ENCODE results near the gene KPNA6.
A peak's percentile ranks its signal among the peaks of the same experiment; 100 is the strongest.

Gene KPNA6

DNA sequence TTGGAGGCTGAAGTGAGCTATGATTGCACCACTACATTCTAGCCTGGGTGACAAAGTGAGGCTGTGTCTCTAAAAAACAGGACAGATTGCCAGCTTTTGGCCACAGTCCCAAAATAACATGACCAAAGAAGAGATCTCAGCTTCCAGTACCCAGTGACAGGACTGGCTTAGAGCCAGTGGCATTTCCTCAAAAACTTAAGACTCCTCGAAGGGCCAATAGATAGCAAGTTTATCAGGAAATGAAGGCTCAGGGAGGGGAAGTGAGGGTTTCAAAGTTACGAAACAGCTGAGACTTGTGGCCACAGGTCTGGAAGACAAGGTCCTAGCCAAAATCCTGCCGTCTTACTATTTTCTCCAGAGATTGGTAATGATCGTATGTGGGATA is 41.4 kb upstream of the KPNA6 start:
- no peak for TF ChIP-seq FOXK2 (IDR thresholded peaks at IDR 0.05)
- TF ChIP-seq NFRKB (IDR thresholded peaks at IDR 0.05), result no peak
- TF ChIP-seq FOXA1 (IDR thresholded peaks at IDR 0.05), result no peak
- POLR2A ChIA-PET, result interaction anchor here (0.9 kb wide), 1 partner anchor 304 kb away, joined by 3 read pairs; no protein-coding TSS in a partner anchor
- CTCF ChIA-PET, result interaction anchor here (0.7 kb wide), 1 partner anchor 252 kb away, joined by 4 read pairs; no protein-coding TSS in a partner anchor
- no peak for DNase-seq (ENCODE audit: extremely low spot score)

DNA sequence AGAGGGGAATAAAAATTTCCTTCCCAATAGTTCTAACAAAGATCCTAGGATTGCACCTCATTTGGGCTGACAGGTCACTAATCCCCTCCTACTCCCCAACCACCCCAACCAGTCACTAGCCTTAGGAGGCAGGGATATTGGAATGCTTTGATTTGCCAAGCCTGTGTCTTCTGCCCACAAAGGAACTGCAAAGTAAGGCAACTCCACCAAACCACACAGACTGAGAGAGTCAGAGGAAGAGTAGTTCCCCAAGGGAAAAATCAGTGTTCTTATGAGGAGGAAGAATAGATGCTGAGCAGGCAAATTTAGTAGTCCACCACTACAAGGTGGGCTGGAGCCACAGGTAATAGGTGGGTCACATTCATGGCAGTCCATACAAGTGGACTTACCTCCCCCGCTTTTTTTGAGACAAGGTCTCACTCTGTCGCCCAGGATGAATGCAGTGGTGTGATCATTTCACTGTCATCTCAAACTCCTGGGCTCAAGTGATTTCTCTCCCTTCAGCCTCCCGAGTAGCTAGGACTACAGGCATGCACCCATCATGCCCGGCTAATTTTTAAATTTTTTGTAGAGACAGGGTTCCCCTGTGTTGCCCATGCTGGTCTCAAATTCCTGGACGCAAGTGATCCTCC is 38.8 kb upstream of the KPNA6 start:
- no peak for DNase-seq (ENCODE audit: extremely low spot score)
- TF ChIP-seq ARNT (IDR thresholded peaks at IDR 0.05) (no peak), FOXK2 (IDR thresholded peaks at IDR 0.05) (no peak), FOXA1 (IDR thresholded peaks at IDR 0.05) (no peak), ELF4 (IDR thresholded peaks at IDR 0.05) (no peak), NFRKB (IDR thresholded peaks at IDR 0.05) (no peak), SUZ12 (IDR thresholded peaks at IDR 0.05) (no peak), PKNOX1 (IDR thresholded peaks at IDR 0.05) (no peak)
- POLR2A ChIA-PET, result no interaction called here
- CTCF ChIA-PET, result no interaction called here

GRCh38 chr1:32071758-32072621 is 35.9 kb upstream of the KPNA6 start:
- ChIA-PET POLR2A (interaction anchor here (0.6 to 2.9 kb wide), 24 partner anchors 11 to 188 kb away, joined by 3 to 28 read pairs (median 4); partner anchors contain the start of genes CCDC28B, KHDRBS1, KPNA6 and TXLNA), CTCF (interaction anchor here (0.5 to 1.1 kb wide), 2 partner anchors 9 to 17 kb away, joined by 4 to 6 read pairs; no protein-coding TSS in a partner anchor)
- TF ChIP-seq L3MBTL2 (conservative IDR thresholded peaks at IDR 0.05) (peak; percentile 48), HDGF (IDR thresholded peaks at IDR 0.05; ENCODE audit: borderline replicate concordance) (peak; percentile 25), PKNOX1 (IDR thresholded peaks at IDR 0.05) (no peak), SUZ12 (IDR thresholded peaks at IDR 0.05) (no peak), FOXM1 (IDR thresholded peaks at IDR 0.05; ENCODE audit: borderline replicate concordance) (no peak), TARDBP (IDR thresholded peaks at IDR 0.05) (no peak)
- no peak for DNase-seq (ENCODE audit: extremely low spot score)

DNA sequence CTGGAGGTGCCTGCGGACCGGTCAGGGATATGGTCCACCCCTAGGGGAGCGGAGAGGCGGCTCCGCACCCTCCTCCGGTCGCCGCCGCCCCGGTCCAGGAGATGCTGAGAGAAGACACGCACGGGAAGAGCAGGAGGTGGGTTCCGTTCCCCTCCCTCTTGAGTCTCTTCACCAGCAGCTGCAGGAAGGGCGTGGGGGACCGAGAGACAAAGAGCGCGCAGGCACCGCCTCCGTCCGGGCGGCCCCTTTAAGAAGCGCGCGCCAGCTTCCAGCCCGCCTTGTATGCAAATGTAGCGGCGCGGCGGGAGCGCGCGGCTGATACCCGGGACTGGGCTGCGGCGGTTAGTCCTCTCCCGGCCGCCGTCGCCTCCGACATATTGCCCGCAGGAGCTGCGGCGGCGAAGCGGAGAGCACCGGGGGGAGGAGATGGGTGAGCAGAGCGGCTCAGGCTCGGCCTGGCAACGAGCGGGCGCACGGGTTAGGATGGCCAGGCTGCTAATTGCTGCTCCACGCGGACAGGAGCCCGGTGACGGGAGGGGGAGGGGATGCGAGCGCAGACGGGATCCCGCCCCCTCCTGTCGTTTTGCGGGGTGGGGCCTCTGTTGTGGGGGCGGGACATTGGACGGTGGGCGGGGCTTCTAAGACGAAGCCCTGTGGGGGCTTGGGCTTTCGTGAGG is 35.1 kb upstream of the KPNA6 start, which contains the start of gene TMEM39B:
TSS of gene TMEM39B (plus strand) at position 318 of the 677 bp plus-strand sequence. CDS start at position 427, 109 bp downstream.
- POLR2A ChIA-PET, result interaction anchor here (0.6 to 2.9 kb wide), 37 partner anchors 9 to 321 kb away, joined by 3 to 28 read pairs (median 4); partner anchors contain the start of genes BSDC1, CCDC28B, KHDRBS1 and KPNA6
- DNase-seq (ENCODE audit: extremely low spot score), result peak; percentile 100
- CTCF ChIA-PET, result interaction anchor here (0.5 to 1.1 kb wide), 10 partner anchors 9 to 327 kb away, joined by 3 to 7 read pairs (median 4); partner anchors contain the start of gene KPNA6
- TF ChIP-seq BHLHE40 (IDR thresholded peaks at IDR 0.05; ENCODE audit: borderline replicate concordance) (no peak), LEF1 (IDR thresholded peaks at IDR 0.05; ENCODE audit: borderline replicate concordance) (no peak), SP1 (IDR thresholded peaks at IDR 0.05) (no peak), ARNT (IDR thresholded peaks at IDR 0.05) (no peak), L3MBTL2 (conservative IDR thresholded peaks at IDR 0.05) (no peak), HDGF (IDR thresholded peaks at IDR 0.05; ENCODE audit: borderline replicate concordance) (no peak; the same call in 1 of the 2 replicates), FOXK2 (IDR thresholded peaks at IDR 0.05) (no peak), FOXM1 (IDR thresholded peaks at IDR 0.05; ENCODE audit: borderline replicate concordance) (no peak), ZNF384 (IDR thresholded peaks at IDR 0.05) (no peak), SUZ12 (IDR thresholded peaks at IDR 0.05) (no peak), TARDBP (IDR thresholded peaks at IDR 0.05) (no peak), FOXA1 (IDR thresholded peaks at IDR 0.05) (no peak), NFRKB (IDR thresholded peaks at IDR 0.05) (no peak), ELF4 (IDR thresholded peaks at IDR 0.05) (no peak; the same call in 1 of the 2 replicates), PKNOX1 (IDR thresholded peaks at IDR 0.05) (no peak), CTBP1 (IDR thresholded peaks at IDR 0.05; ENCODE audit: borderline replicate concordance) (no peak)

- no peak for TF ChIP-seq ARNT (IDR thresholded peaks at IDR 0.05)
- TF ChIP-seq LEF1 (IDR thresholded peaks at IDR 0.05; ENCODE audit: borderline replicate concordance), result no peak
- TF ChIP-seq L3MBTL2 (conservative IDR thresholded peaks at IDR 0.05), result no peak
- no peak for TF ChIP-seq FOXM1 (IDR thresholded peaks at IDR 0.05; ENCODE audit: borderline replicate concordance)
- TF ChIP-seq SUZ12 (IDR thresholded peaks at IDR 0.05), result no peak
- TF ChIP-seq ELF4 (IDR thresholded peaks at IDR 0.05), result no peak
- no peak for TF ChIP-seq HDGF (IDR thresholded peaks at IDR 0.05; ENCODE audit: borderline replicate concordance)
- no peak for TF ChIP-seq TARDBP (IDR thresholded peaks at IDR 0.05)
- no peak for TF ChIP-seq FOXK2 (IDR thresholded peaks at IDR 0.05)
- no peak for TF ChIP-seq BHLHE40 (IDR thresholded peaks at IDR 0.05; ENCODE audit: borderline replicate concordance)
- TF ChIP-seq CTBP1 (IDR thresholded peaks at IDR 0.05; ENCODE audit: borderline replicate concordance), result no peak
- ChIA-PET CTCF (interaction anchor here (0.6 to 1.1 kb wide), 9 partner anchors 10 to 328 kb away, joined by 3 to 7 read pairs (median 3); partner anchors contain the start of gene KPNA6), POLR2A (interaction anchor here (0.6 to 2.9 kb wide), 32 partner anchors 8 to 321 kb away, joined by 3 to 28 read pairs (median 4); partner anchors contain the start of genes BSDC1, KHDRBS1, KPNA6 and TXLNA)
These were observed 34.3 kb upstream of the KPNA6 start for GRCh38 chr1:32073299-32074229.

More at GRCh38 chr1:32073299-32074229, 34.3 kb upstream of the KPNA6 start:
- DNase-seq (ENCODE audit: extremely low spot score), result no peak
